ENCODE measurements around the gene FSTL4. TPM values are rescaled to one million over a fixed set of nuclear protein-coding genes. Genes with fewer than 3 reads are reported as not detected.

FSTL4 gene
- total RNA-seq, 1 experiment from 2014 or later = 0.12 TPM

GRCh38 chr5:133159543-133159942 is 452.8 kb downstream of the FSTL4 start:
- H3K9me3 Mint-ChIP-seq (ENCODE audit: unreplicated experiment) = no peaks in the 10 kb centered on the region
- ChIA-PET POLR2A (interaction anchor here (0.7 kb wide), 1 partner anchor 32 kb away, joined by 3 read pairs; no protein-coding TSS in a partner anchor), CTCF (interaction anchor here (0.7 to 1.1 kb wide), 2 partner anchors 110 to 129 kb away, joined by 3 read pairs; no protein-coding TSS in a partner anchor)
- intact Hi-C loops (cut with micrococcal nuclease) = no loop called here
- BruUV-seq (replicated peaks) = no TSS peak
- peaks cover 6% of the 10 kb centered on the region for H3K4me1 Mint-ChIP-seq (ENCODE audit: insufficient read depth, unreplicated experiment)
- no peak overlapping the region for H3K4me3 Mint-ChIP-seq (ENCODE audit: unreplicated experiment)
- H3K36me3 Mint-ChIP-seq (ENCODE audit: insufficient read depth, unreplicated experiment) = no peaks in the 10 kb centered on the region
- no peak for TF ChIP-seq CTCF (IDR thresholded peaks at IDR 0.05; ENCODE audit: unreplicated experiment)
- no peak overlapping the region for H3K27ac Mint-ChIP-seq (ENCODE audit: low read depth, unreplicated experiment)
- no peaks in the 10 kb centered on the region for H3K27me3 Mint-ChIP-seq (ENCODE audit: insufficient read depth, unreplicated experiment)
- no peak for DNase-seq (ENCODE audit: unreplicated experiment)

GRCh38 chr5:133155326-133155969 is 456.9 kb downstream of the FSTL4 start:
- no peak overlapping the region for H3K27ac Mint-ChIP-seq (ENCODE audit: low read depth, unreplicated experiment)
- intact Hi-C loops (cut with micrococcal nuclease) = no loop called here
- DNase-seq (ENCODE audit: unreplicated experiment) = peak; percentile 72
- POLR2A ChIA-PET = interaction anchor here (0.7 kb wide), 1 partner anchor 189 kb away, joined by 4 read pairs; no protein-coding TSS in a partner anchor
- TF ChIP-seq CTCF (IDR thresholded peaks at IDR 0.05; ENCODE audit: unreplicated experiment) = no peak
- CTCF ChIA-PET = no interaction called here
- no TSS peak for BruUV-seq (replicated peaks)
- no peaks in the 10 kb centered on the region for H3K27me3 Mint-ChIP-seq (ENCODE audit: insufficient read depth, unreplicated experiment)
- H3K9me3 Mint-ChIP-seq (ENCODE audit: unreplicated experiment) = no peaks in the 10 kb centered on the region
- H3K36me3 Mint-ChIP-seq (ENCODE audit: insufficient read depth, unreplicated experiment) = no peaks in the 10 kb centered on the region
- H3K4me3 Mint-ChIP-seq (ENCODE audit: unreplicated experiment) = no peak overlapping the region
- H3K4me1 Mint-ChIP-seq (ENCODE audit: insufficient read depth, unreplicated experiment) = peaks cover 6% of the 10 kb centered on the region

- Mint-ChIP-seq H3K4me1 (ENCODE audit: insufficient read depth, unreplicated experiment) (peaks cover 6% of the 10 kb centered on the region), H3K27ac (ENCODE audit: low read depth, unreplicated experiment) (no peak overlapping the region), H3K4me3 (ENCODE audit: unreplicated experiment) (no peak overlapping the region), H3K27me3 (ENCODE audit: insufficient read depth, unreplicated experiment) (no peaks in the 10 kb centered on the region), H3K9me3 (ENCODE audit: unreplicated experiment) (no peaks in the 10 kb centered on the region), H3K36me3 (ENCODE audit: insufficient read depth, unreplicated experiment) (no peaks in the 10 kb centered on the region)
- DNase-seq (ENCODE audit: unreplicated experiment) = no peak
- intact Hi-C loops (cut with micrococcal nuclease) = no loop called here
- BruUV-seq (replicated peaks) = no TSS peak
- ChIA-PET CTCF (interaction anchor here (0.6 kb wide), 1 partner anchor 310 kb away, joined by 3 read pairs; no protein-coding TSS in a partner anchor), POLR2A (interaction anchor here (0.7 kb wide), 1 partner anchor 54 kb away, joined by 3 read pairs; no protein-coding TSS in a partner anchor)
- no peak for TF ChIP-seq CTCF (IDR thresholded peaks at IDR 0.05; ENCODE audit: unreplicated experiment)
Observed at GRCh38 chr5:133154274-133155075, 457.9 kb downstream of the FSTL4 start.

GRCh38 chr5:133150909-133151544 is 461.3 kb downstream of the FSTL4 start:
- DNase-seq (ENCODE audit: unreplicated experiment) = no peak
- Mint-ChIP-seq H3K27me3 (ENCODE audit: insufficient read depth, unreplicated experiment) (no peaks in the 10 kb centered on the region), H3K4me3 (ENCODE audit: unreplicated experiment) (no peak overlapping the region), H3K4me1 (ENCODE audit: insufficient read depth, unreplicated experiment) (peaks cover 6% of the 10 kb centered on the region), H3K36me3 (ENCODE audit: insufficient read depth, unreplicated experiment) (no peaks in the 10 kb centered on the region), H3K9me3 (ENCODE audit: unreplicated experiment) (no peaks in the 10 kb centered on the region), H3K27ac (ENCODE audit: low read depth, unreplicated experiment) (no peak overlapping the region)
- POLR2A ChIA-PET = no interaction called here
- intact Hi-C loops (cut with micrococcal nuclease) = no loop called here
- no peak for TF ChIP-seq CTCF (IDR thresholded peaks at IDR 0.05; ENCODE audit: unreplicated experiment)
- CTCF ChIA-PET = interaction anchor here (0.6 kb wide), 1 partner anchor 20 kb away, joined by 3 read pairs; no protein-coding TSS in a partner anchor
- no TSS peak for BruUV-seq (replicated peaks)
